Mucosa of gallbladder (tissue), 1 donor: ENCODE measurements around the gene AAGAB. TPM values are rescaled to one million over a fixed set of nuclear protein-coding genes. Genes with fewer than 3 reads are reported as not detected.

Experiments used
- DNase-seq: peaks from one replicate; pipeline ENCODE4 v3.0.0-alpha.2; 2020; ENCODE audit warnings: low spot score
- total RNA-seq: library from RNA; stranded (reverse); gene quantifications from one replicate; pipeline ENCODE4 v1.2.1, GENCODE V29; 2021
- donor health status: DM: no; HTN: no; CAD: no.

The AAGAB gene
- total RNA-seq, 1 donor from 2014 or later: 39.6 TPM

- DNase-seq: no peak
Measured at GRCh38 chr15:67208396-67208795, 46.1 kb downstream of the AAGAB start.

GRCh38 chr15:67207555-67208207, 46.8 kb downstream of the AAGAB start:
- DNase-seq: no peak

- DNase-seq: no peak
Measured at GRCh38 chr15:67202991-67203390, 51.5 kb downstream of the AAGAB start.

- DNase-seq: no peak
Measured at GRCh38 chr15:67202091-67202490, 52.4 kb downstream of the AAGAB start.

- DNase-seq: no peak
Measured at GRCh38 chr15:67201136-67201535, 53.3 kb downstream of the AAGAB start.

GRCh38 chr15:67199881-67200763, 54.3 kb downstream of the AAGAB start:
- DNase-seq: no peak

- no peak for DNase-seq
Measured at GRCh38 chr15:67199391-67199790, 55.1 kb downstream of the AAGAB start.

GRCh38 chr15:67198157-67198754, 56.2 kb downstream of the AAGAB start:
- DNase-seq: no peak

GRCh38 chr15:67197364-67197695, 57.1 kb downstream of the AAGAB start:
- DNase-seq: no peak

GRCh38 chr15:67196672-67197363, 57.6 kb downstream of the AAGAB start:
- DNase-seq: no peak

GRCh38 chr15:67196222-67196621, 58.2 kb downstream of the AAGAB start:
- no peak for DNase-seq

- no peak for DNase-seq
Measured at GRCh38 chr15:67195305-67195704, 59.2 kb downstream of the AAGAB start.

GRCh38 chr15:67194171-67195114, 60.0 kb downstream of the AAGAB start:
- DNase-seq: no peak

- DNase-seq: no peak
Measured at GRCh38 chr15:67193223-67193990, 61.1 kb downstream of the AAGAB start.

- no peak for DNase-seq
Measured at GRCh38 chr15:67192185-67192820, 62.2 kb downstream of the AAGAB start.

- no peak for DNase-seq
Measured at GRCh38 chr15:67190813-67191212, 63.6 kb downstream of the AAGAB start.

- DNase-seq: no peak
Measured at GRCh38 chr15:67190326-67190725, 64.1 kb downstream of the AAGAB start.

GRCh38 chr15:67189326-67190051, 65.0 kb downstream of the AAGAB start:
- DNase-seq: no peak

GRCh38 chr15:67188551-67189218, 65.8 kb downstream of the AAGAB start:
- DNase-seq: peak; percentile 46
